ENCODE data around the gene C6orf58.

Gene C6orf58

GRCh38 chr6:127576874-127577273 lies at the start of gene C6orf58:
Gene C6orf58 (plus strand): TSS chr6:127577174. CDS start chr6:127577186, 12 bp downstream.
- DNase-seq: no peak

GRCh38 chr6:127533011-127533410 lies 44.0 kb upstream of the C6orf58 start:
- no peak for DNase-seq

- DNase-seq: no peak
Observed at GRCh38 chr6:127533736-127534135, 43.2 kb upstream of the C6orf58 start.

- DNase-seq: no peak
Observed at GRCh38 chr6:127538750-127539264, 38.2 kb upstream of the C6orf58 start.

GRCh38 chr6:127539272-127539671 lies 37.7 kb upstream of the C6orf58 start:
- no peak for DNase-seq

- DNase-seq: no peak
Observed at GRCh38 chr6:127547215-127547614, 29.8 kb upstream of the C6orf58 start.

GRCh38 chr6:127547904-127548649 lies 28.9 kb upstream of the C6orf58 start:
- no peak for DNase-seq

GRCh38 chr6:127550403-127550802 lies 26.6 kb upstream of the C6orf58 start:
- DNase-seq: no peak

- no peak for DNase-seq
Observed at GRCh38 chr6:127554435-127555006, 22.5 kb upstream of the C6orf58 start.

- no peak for DNase-seq
Observed at GRCh38 chr6:127561660-127562059, 15.3 kb upstream of the C6orf58 start.

GRCh38 chr6:127564761-127565160 lies 12.2 kb upstream of the C6orf58 start:
- no peak for DNase-seq

- no peak for DNase-seq
Observed at GRCh38 chr6:127566119-127566518, 10.9 kb upstream of the C6orf58 start.

GRCh38 chr6:127566651-127567050 lies 10.3 kb upstream of the C6orf58 start:
- DNase-seq: no peak

- no peak for DNase-seq
Observed at GRCh38 chr6:127567476-127567875, 9.5 kb upstream of the C6orf58 start.

- no peak for DNase-seq
Observed at GRCh38 chr6:127570739-127571389, 6.1 kb upstream of the C6orf58 start.

- DNase-seq: no peak
Observed at GRCh38 chr6:127578900-127579299, 1.9 kb downstream of the C6orf58 start.

GRCh38 chr6:127581576-127581975 lies 4.6 kb downstream of the C6orf58 start:
- no peak for DNase-seq

GRCh38 chr6:127582777-127583462 lies 5.9 kb downstream of the C6orf58 start:
- no peak for DNase-seq

GRCh38 chr6:127585123-127585522 lies 8.1 kb downstream of the C6orf58 start:
- no peak for DNase-seq

GRCh38 chr6:127586372-127586771 lies 9.4 kb downstream of the C6orf58 start:
- DNase-seq: no peak

GRCh38 chr6:127587875-127588274 lies 10.9 kb downstream of the C6orf58 start:
- no peak for DNase-seq

GRCh38 chr6:127589135-127589534 lies 12.2 kb downstream of the C6orf58 start:
- DNase-seq: no peak

GRCh38 chr6:127590344-127590743 lies 13.4 kb downstream of the C6orf58 start:
- no peak for DNase-seq
